HepG2 (cell line): ENCODE results near the gene SMAD7. TPM values are rescaled to one million over a fixed set of nuclear protein-coding genes. Genes with fewer than 3 reads are reported as not detected.
A peak's percentile ranks its signal among the peaks of the same experiment; 100 is the strongest.

Experiments
- SRSF1 ChIP-seq: fragments of 200-400 bp; formaldehyde crosslinking; optimal IDR thresholded peaks from 2 replicates; pipeline ENCODE3; 2017; ENCODE audit warnings: mild to moderate bottlenecking, low read depth, low read length, moderate library complexity
- TARDBP ChIP-seq: sonication (generic); formaldehyde crosslinking; IDR thresholded peaks from 2 replicates; pipeline ENCODE4 v1.8.0; 2022; ENCODE audit warnings: mild to moderate bottlenecking, missing genetic modification reagents
- WIZ ChIP-seq: sonication (generic); formaldehyde crosslinking; IDR thresholded peaks from 2 replicates; pipeline ENCODE4 v1.5.1; 2020; ENCODE audit warnings: mild to moderate bottlenecking, missing genetic modification reagents
- ZFP36 ChIP-seq: fragments of 150-350 bp; IDR thresholded peaks from 2 replicates; pipeline ENCODE4 v1.6.1; 2018; ENCODE audit warnings: borderline replicate concordance, low read length, low read depth; ENCODE audit not compliant: partially characterized antibody
- ZFP62 ChIP-seq: sonication (generic); formaldehyde crosslinking; IDR thresholded peaks from 2 replicates; pipeline ENCODE4 v1.4.0; 2020; ENCODE audit warnings: missing genetic modification reagents
- ZKSCAN8 ChIP-seq: IDR thresholded peaks from 2 replicates; pipeline ENCODE4 v1.6.1; 2016; ENCODE audit warnings: borderline replicate concordance, missing genetic modification reagents, missing compliant biosample characterization
- ZNF781 ChIP-seq: sonication (generic); formaldehyde crosslinking; IDR thresholded peaks from 2 replicates; pipeline ENCODE4 v1.5.1; 2020; ENCODE audit warnings: borderline replicate concordance, mild to moderate bottlenecking, missing genetic modification reagents; ENCODE audit errors: not compliant biosample characterization
- ZSCAN12 ChIP-seq: sonication (generic); formaldehyde crosslinking; IDR thresholded peaks from 2 replicates; pipeline ENCODE4 v1.9.0; 2021; ENCODE audit warnings: mild to moderate bottlenecking, missing genetic modification reagents
- ZZZ3 ChIP-seq: sonication (generic); formaldehyde crosslinking; IDR thresholded peaks from 2 replicates; pipeline ENCODE4 v1.4.0; 2020; ENCODE audit warnings: missing genetic modification reagents, mild to moderate bottlenecking, borderline replicate concordance
- polyA plus RNA-seq, 8 experiments: library from polyadenylated mRNA; depleted of rRNA in 3 of 8; stranded (reverse) in 7 of 8; unstranded in 1 of 8; fragments of >200 nt; fragmentation: Illumina TruSeq in 4 of 8; extraction: Trizol in 4 of 8; gene quantifications; 2 replicates each; pipeline versions ENCODE4 v1.2.1 to v1.2.3, GENCODE V29; 2011 to 2016; ENCODE audit warnings: low read depth in 4 of 8, missing spikeins in 1 of 8, mixed read lengths in 1 of 8; ENCODE audit not compliant: insufficient read depth in 1 of 8
- total RNA-seq, 5 experiments: library from RNA; depleted of rRNA; stranded (reverse); fragments of >200 nt; fragmentation: Illumina TruSeq; extraction: Trizol; gene quantifications; 2 replicates each; pipeline ENCODE4 v1.2.3, GENCODE V29; 2016; ENCODE audit warnings: low read depth in 1 of 5
- TF ChIP-seq, protein P1 (sequence below): sonication (generic); formaldehyde crosslinking; IDR thresholded peaks from 2 replicates; pipeline ENCODE4 v1.8.1; 2023; ENCODE audit warnings: mild to moderate bottlenecking, missing genetic modification reagents
- TF ChIP-seq, protein P2 (sequence below): sonication (generic); formaldehyde crosslinking; IDR thresholded peaks from 2 replicates; pipeline ENCODE4 v1.8.0; 2022; ENCODE audit warnings: missing genetic modification reagents, mild to moderate bottlenecking, moderate library complexity, borderline replicate concordance
- TF ChIP-seq, protein P3 (sequence below): sonication (generic); formaldehyde crosslinking; IDR thresholded peaks from 2 replicates; pipeline ENCODE4 v1.4.0; 2020; ENCODE audit warnings: missing genetic modification reagents, mild to moderate bottlenecking, borderline replicate concordance
- TF ChIP-seq, protein P4 (sequence below): sonication (generic); formaldehyde crosslinking; IDR thresholded peaks from 2 replicates; pipeline ENCODE4 v1.8.1; 2023; ENCODE audit warnings: missing genetic modification reagents, inconsistent platforms, borderline replicate concordance

SMAD7 gene
- total and polyA plus RNA-seq, 2 of the 13 experiments (the other 11 are each of a cell fraction or from before 2014, with no cell fraction given): 17.4 to 24.7 TPM

DNA sequence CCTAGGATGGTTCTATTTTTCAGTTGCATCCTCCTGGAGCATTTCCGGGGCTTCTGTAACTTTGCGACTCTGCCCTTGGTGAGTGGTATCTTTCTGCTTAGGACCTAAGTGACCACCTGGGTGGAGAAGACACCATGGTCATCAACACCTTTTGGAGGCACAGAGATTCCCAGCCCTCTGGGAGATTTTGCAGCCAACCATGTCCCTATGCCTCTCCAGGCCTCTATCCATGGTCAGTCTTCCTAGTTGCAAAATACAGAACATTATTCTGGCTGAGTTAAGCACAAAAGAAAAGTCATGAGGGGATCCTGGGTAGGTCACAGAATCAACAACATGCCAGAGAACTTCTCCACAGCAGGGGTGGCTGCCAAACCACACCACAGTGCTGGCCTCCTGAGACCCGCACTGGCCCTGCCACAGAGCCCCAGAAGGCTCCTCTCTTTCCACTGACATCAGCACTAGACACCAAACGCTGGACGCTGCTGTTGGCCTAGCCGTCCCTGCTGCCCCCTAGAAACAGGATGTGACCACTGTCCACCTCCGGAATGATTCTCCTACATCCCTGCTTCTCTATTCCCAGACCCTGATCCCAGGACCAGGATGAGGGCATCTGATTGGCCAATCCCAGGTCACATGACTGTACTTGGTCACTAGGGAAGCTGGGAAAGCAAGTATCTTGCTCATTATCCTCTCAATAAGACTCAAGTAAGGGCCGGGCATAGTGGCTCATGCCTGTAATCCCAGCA, 47.7 kb downstream of the SMAD7 start (continued):
- TF ChIP-seq WIZ (CRISPR knock-in tag) (no peak), ZFP36 (no peak), SRSF1 (no peak), ZSCAN12 (no peak), ZFP62 (CRISPR knock-in tag) (no peak), ZNF781 (no peak), ZKSCAN8 (no peak), TARDBP (CRISPR knock-in tag) (no peak), ZZZ3 (CRISPR knock-in tag) (0 out of 2 replicates have a peak, but pooled peaks have one; percentile 37)
- TF ChIP-seq, protein P1, sequence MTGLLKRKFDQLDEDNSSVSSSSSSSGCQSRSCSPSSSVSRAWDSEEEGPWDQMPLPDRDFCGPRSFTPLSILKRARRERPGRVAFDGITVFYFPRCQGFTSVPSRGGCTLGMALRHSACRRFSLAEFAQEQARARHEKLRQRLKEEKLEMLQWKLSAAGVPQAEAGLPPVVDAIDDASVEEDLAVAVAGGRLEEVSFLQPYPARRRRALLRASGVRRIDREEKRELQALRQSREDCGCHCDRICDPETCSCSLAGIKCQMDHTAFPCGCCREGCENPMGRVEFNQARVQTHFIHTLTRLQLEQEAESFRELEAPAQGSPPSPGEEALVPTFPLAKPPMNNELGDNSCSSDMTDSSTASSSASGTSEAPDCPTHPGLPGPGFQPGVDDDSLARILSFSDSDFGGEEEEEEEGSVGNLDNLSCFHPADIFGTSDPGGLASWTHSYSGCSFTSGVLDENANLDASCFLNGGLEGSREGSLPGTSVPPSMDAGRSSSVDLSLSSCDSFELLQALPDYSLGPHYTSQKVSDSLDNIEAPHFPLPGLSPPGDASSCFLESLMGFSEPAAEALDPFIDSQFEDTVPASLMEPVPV (CRISPR knock-in tag): no peak
- TF ChIP-seq, protein P2, sequence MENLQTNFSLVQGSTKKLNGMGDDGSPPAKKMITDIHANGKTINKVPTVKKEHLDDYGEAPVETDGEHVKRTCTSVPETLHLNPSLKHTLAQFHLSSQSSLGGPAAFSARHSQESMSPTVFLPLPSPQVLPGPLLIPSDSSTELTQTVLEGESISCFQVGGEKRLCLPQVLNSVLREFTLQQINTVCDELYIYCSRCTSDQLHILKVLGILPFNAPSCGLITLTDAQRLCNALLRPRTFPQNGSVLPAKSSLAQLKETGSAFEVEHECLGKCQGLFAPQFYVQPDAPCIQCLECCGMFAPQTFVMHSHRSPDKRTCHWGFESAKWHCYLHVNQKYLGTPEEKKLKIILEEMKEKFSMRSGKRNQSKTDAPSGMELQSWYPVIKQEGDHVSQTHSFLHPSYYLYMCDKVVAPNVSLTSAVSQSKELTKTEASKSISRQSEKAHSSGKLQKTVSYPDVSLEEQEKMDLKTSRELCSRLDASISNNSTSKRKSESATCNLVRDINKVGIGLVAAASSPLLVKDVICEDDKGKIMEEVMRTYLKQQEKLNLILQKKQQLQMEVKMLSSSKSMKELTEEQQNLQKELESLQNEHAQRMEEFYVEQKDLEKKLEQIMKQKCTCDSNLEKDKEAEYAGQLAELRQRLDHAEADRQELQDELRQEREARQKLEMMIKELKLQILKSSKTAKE: no peak
- TF ChIP-seq, protein P3, sequence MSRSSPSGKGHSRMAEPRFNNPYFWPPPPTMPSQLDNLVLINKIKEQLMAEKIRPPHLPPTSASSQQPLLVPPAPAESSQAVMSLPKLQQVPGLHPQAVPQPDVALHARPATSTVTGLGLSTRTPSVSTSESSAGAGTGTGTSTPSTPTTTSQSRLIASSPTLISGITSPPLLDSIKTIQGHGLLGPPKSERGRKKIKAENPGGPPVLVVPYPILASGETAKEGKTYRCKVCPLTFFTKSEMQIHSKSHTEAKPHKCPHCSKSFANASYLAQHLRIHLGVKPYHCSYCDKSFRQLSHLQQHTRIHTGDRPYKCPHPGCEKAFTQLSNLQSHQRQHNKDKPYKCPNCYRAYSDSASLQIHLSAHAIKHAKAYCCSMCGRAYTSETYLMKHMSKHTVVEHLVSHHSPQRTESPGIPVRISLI: 0 out of 2 replicates have a peak, but pooled peaks have one; percentile 25
- TF ChIP-seq, protein P4, sequence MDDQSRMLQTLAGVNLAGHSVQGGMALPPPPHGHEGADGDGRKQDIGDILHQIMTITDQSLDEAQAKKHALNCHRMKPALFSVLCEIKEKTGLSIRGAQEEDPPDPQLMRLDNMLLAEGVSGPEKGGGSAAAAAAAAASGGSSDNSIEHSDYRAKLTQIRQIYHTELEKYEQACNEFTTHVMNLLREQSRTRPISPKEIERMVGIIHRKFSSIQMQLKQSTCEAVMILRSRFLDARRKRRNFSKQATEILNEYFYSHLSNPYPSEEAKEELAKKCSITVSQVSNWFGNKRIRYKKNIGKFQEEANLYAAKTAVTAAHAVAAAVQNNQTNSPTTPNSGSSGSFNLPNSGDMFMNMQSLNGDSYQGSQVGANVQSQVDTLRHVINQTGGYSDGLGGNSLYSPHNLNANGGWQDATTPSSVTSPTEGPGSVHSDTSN (CRISPR knock-in tag): no peak
